ENCODE data around the gene PLXDC1.

- TF ChIP-seq CTCF (IDR thresholded peaks at IDR 0.05): no peak
- no peak for TF ChIP-seq POLR2A (IDR thresholded peaks at IDR 0.05)
- no peak for TF ChIP-seq POLR2AphosphoS5 (IDR thresholded peaks at IDR 0.05)
Measured at GRCh38 chr17:39058524-39058923, 92.9 kb downstream of the PLXDC1 start.
